SK-N-MC (cell line): ENCODE measurements around the gene BEND3.
"Not testable (repeated sequence)": the region's sequence is repeated elsewhere in the genome, so short reads cannot be mapped to it uniquely, and the experiment has no call there.

Experiments
- DNase-seq: peaks from one replicate; pipeline ENCODE4 v3.0.0-alpha.2; 2011; ENCODE audit warnings: low read depth, low spot score
- H3K27ac ChIP-seq: fragments of 200-600 bp; sonication (generic); 2 replicates; pipeline ENCODE4 v1.5.1; 2016; ENCODE audit warnings: mixed run types
- H3K36me3 ChIP-seq: fragments of 200-600 bp; sonication (generic); 2 replicates; pipeline ENCODE4 v1.6.1; 2017; ENCODE audit warnings: antibody characterized with exemption, low read length, mixed read lengths; ENCODE audit not compliant: insufficient read depth
- H3K4me3 ChIP-seq: fragments of 200-600 bp; sonication (generic); 2 replicates; pipeline ENCODE4 v1.5.1; 2016
- H3K9ac ChIP-seq: fragments of 200-600 bp; sonication (generic); 2 replicates; pipeline ENCODE4 v1.8.0; 2017; ENCODE audit warnings: mixed run types, mixed read lengths; ENCODE audit not compliant: insufficient read length
- H3K9me3 ChIP-seq: fragments of 200-600 bp; sonication (generic); 2 replicates; pipeline ENCODE4 v1.6.1; 2017; ENCODE audit warnings: low read depth, mild to moderate bottlenecking, antibody characterized with exemption, low read length, moderate library complexity, mixed read lengths
- EZH2 ChIP-seq: fragments of 200-600 bp; sonication (generic); IDR thresholded peaks from one replicate; pipeline ENCODE4 v1.6.1; 2017; ENCODE audit warnings: antibody characterized with exemption
- FOXP2 ChIP-seq: optimal IDR thresholded peaks from 2 replicates; pipeline ENCODE3; 2011; ENCODE audit warnings: mild to moderate bottlenecking, moderate library complexity; ENCODE audit not compliant: insufficient read depth; ENCODE audit errors: extremely low read length, control extremely low read depth
- POLR2AphosphoS5 ChIP-seq: IDR thresholded peaks from 2 replicates; pipeline ENCODE4 v1.6.1; 2012; ENCODE audit warnings: mild to moderate bottlenecking, low read depth, low read length, borderline replicate concordance

BEND3 gene

DNA sequence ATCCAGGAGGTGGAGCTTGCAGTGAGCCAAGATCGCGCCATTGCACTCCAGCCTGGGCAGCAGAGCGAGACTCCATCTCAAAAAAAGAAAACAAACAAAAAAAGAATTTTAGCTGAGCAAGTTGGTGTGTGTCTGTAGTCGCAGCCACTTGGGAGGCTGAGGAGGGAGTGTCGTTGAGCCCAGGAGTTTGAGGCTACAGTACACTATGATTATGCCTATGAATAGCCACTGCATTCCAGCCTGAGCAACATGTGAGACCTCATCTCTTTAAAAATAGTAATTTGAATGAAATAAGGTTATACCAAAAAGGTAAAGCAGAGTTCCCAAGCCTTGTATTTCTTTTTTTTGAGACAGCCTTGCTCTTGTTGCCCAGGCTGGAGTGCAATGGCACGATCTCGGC lies 67.5 kb downstream of the BEND3 start:
- Histone ChIP-seq H3K9ac (no peak overlapping the region), H3K36me3 (peaks cover 5% of the 10 kb centered on the region; the same call in 1 of the 2 replicates), H3K9me3 (no peaks in the 10 kb centered on the region), H3K4me3 (no peak overlapping the region), H3K27ac (no peak overlapping the region)
- DNase-seq = no peak
- no peak for TF ChIP-seq POLR2AphosphoS5
- TF ChIP-seq FOXP2 = no peak
- TF ChIP-seq EZH2 = no peak

DNA sequence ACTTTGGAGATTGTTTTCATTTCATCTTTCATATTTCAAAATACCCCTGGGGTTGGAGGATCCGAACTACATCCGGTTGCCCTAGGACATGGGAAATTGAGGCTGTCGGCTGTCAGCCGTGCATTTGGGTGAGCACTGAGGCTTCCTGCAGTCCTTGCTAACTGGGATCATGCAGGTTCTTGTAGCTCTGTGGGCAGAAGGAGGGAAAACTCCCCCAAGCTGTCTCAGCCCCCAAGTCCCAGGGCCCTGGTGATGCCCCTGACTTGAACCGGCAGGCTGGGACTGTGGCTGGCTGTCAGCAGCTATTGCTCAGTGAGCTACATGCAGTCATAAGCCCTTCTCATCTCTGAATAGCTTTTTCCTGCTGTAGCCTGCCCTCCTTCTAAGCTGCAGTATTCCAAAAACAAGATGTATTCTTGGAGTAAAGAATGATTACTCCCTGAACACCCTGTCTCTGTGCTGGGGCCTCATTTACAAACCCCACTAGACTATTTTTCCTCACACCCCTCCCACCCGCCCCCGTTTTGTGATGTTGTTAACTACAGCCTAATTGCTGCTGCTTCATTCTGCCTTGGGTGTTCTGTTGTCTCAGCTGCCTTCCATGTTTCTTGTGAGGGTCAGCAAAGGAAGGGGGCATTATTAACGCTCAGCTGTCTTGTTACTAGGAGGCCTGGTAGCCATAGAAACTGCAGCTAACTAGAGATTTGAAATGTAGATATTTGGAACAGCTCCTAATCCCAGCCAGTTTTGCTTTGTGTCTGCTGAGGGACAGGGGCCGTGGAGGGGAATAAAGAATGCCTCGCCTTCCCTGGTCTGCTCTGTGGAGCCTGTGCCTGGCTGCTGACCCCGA lies 69.3 kb downstream of the BEND3 start:
- Histone ChIP-seq H3K9ac (peak overlapping the region; percentile 37), H3K4me3 (peak overlapping the region; percentile 47), H3K36me3 (0 out of 2 replicates have a peak, but pooled peaks cover 5% of the 10 kb centered on the region), H3K9me3 (no peaks in the 10 kb centered on the region), H3K27ac (peak overlapping the region; percentile 70; the same call in 1 of the 2 replicates)
- TF ChIP-seq FOXP2 (no peak), POLR2AphosphoS5 (no peak; the same call in 1 of the 2 replicates), EZH2 (no peak)
- DNase-seq = no peak

DNA sequence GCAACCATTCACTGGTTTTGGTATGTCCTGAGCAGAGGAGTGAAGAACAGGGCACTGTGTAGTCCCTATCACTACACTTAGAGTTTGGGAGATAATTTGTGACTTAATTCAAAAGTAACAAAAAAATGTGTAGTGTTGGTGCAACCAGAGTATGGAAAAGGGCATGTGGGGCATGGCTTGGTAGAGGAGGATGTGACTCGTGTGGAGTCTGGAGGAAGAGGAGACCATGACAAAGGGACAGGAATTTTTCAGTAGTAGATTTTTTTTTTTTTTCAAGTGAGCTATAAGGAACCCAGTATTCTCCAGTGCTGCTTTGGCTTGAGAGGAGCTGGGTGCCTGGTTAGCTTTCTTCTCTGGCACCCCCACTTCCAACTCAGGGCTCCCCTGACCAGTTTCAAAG lies 82.2 kb downstream of the BEND3 start:
- H3K9me3 ChIP-seq = no peaks in the 10 kb centered on the region
- no peak overlapping the region for H3K4me3 ChIP-seq
- H3K27ac ChIP-seq = no peak overlapping the region
- H3K36me3 ChIP-seq = no peaks in the 10 kb centered on the region
- TF ChIP-seq EZH2 (no peak), POLR2AphosphoS5 (no peak), FOXP2 (no peak)
- no peak overlapping the region for H3K9ac ChIP-seq
- DNase-seq = no peak

DNA sequence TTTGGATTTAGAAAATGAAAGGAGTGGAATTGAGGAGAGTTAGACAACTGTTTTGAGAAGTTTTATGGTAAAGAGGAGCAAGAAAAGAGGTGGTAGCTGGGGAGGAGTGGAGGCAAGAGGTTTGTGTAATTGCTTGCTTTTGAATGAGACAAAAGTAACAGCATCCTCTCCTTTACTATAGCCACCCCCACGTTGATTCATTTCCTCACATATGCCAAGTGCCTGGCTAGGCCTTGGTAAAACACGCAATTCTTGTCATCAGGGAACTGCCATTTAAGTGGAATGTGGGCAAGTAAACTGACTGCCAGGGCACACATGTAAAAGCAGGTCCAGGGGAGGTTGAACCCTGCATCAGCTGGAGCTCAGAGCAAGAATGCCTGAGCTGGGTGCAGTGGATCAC lies 83.3 kb downstream of the BEND3 start:
- TF ChIP-seq FOXP2 (no peak), EZH2 (no peak), POLR2AphosphoS5 (no peak)
- no peak for DNase-seq
- Histone ChIP-seq H3K9me3 (no peaks in the 10 kb centered on the region), H3K27ac (no peak overlapping the region), H3K9ac (no peak overlapping the region), H3K4me3 (no peak overlapping the region), H3K36me3 (no peaks in the 10 kb centered on the region)

DNA sequence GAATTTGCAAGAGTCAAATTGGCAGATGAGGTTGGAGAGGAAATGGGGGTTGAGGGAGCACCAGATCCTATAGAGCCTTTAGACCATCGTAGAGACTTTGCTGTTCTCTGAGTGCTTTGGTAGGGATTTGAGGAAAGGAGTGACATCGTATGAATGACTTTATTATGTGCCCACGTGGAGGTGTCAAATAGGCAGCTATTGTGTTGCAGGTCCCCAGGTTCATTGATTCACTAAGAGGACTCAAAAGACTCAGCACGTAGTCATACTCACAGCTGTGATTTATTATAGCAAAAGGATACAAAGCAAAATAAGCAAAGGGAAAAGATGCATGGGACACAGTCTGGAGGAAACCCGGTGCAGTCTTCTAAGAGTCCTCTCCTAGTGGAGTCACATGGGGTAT lies 85.2 kb downstream of the BEND3 start:
- no peak for TF ChIP-seq POLR2AphosphoS5
- TF ChIP-seq EZH2 = no peak
- TF ChIP-seq FOXP2 = no peak
- DNase-seq = no peak
- no peak overlapping the region for H3K4me3 ChIP-seq

DNA sequence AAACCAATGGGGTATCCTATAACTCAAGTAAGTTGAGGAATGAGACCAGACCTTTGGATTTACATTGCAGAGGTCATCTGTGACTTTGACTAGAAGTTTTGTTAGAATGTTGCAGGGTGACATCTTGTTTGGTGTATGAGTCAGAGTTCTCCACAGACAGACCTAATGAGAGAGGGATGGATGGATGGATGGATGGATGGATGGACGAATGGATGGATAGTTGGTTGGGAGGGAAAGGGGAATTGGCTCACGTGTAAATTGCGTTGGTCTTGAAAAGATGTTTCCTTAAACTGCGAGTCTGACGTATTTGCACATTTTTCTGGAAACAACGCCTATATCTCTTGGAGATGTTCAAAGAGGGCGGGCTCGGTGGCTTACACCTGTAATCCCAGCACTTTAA lies 88.3 kb downstream of the BEND3 start:
- H3K4me3 ChIP-seq = no peak overlapping the region
- no peak overlapping the region for H3K9ac ChIP-seq
- DNase-seq = no peak
- TF ChIP-seq EZH2 (no peak), POLR2AphosphoS5 (no peak), FOXP2 (no peak)
- H3K36me3 ChIP-seq = no peaks in the 10 kb centered on the region
- H3K9me3 ChIP-seq = no peaks in the 10 kb centered on the region
- H3K27ac ChIP-seq = no peak overlapping the region

More for the DNA sequence above, 85.2 kb downstream of the BEND3 start:
- Histone ChIP-seq H3K9ac (no peak overlapping the region), H3K9me3 (no peaks in the 10 kb centered on the region), H3K36me3 (no peaks in the 10 kb centered on the region), H3K27ac (no peak overlapping the region)

DNA sequence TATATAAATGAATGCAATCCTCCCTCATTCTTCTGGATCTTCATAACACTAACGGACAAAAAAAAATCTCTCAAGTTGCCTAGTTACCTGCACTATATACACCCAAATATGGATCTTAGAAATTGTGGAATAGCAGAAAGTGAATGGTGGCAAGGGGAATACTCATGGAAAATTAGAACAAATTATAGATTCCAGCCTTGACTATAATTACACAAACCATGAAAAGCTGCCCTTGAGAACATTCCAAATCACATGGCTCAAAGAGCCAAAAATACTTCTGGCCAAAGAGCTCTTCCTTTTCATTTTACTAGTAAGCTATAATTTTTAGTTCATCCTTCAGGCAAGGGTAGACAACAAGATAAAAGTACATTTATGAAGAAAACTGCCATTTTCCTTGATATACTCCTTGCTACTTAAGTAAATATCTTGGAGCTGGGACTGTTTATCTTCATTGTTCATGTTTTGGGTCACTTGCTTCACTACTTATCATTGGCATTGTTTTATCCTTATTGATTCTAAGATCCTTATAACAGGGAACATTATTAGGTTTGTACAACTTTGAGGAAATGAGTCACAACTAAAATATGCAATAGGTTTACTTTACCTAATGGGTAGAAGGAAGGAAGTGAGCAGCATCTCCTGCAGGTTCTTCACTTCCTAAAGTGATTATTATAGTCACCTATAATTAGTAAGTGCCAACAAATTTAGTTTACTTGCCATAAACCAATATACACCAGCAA lies 93.7 kb downstream of the BEND3 start:
- DNase-seq = no peak
- no peaks in the 10 kb centered on the region for H3K36me3 ChIP-seq
- H3K4me3 ChIP-seq = no peak overlapping the region
- no peak for TF ChIP-seq EZH2
- no peak for TF ChIP-seq POLR2AphosphoS5
- H3K27ac ChIP-seq = no peak overlapping the region
- no peak overlapping the region for H3K9ac ChIP-seq
- no peaks in the 10 kb centered on the region for H3K9me3 ChIP-seq

DNA sequence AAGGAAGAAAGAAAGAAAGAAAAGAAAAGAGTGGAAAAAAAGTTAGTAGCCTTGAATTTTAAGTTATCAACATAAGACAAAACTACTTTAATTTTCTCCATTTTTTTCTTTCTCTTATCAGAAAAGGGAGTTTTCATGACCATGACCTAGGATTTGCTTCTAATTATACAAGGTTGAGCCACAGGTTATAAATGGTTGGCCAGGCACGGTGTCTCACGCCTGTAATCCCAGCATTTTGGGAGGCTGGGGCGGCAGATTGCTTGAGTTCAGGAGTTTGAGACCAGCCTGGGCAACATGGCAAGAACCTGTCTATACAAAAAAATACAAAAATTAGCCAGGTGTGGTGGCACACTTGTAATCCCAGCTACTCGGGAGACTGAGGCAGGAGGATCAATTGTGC lies 95.1 kb downstream of the BEND3 start:
- Histone ChIP-seq H3K36me3 (no peaks in the 10 kb centered on the region), H3K9ac (no peak overlapping the region), H3K27ac (no peak overlapping the region), H3K9me3 (no peaks in the 10 kb centered on the region), H3K4me3 (no peak overlapping the region)
- DNase-seq = no peak
- TF ChIP-seq POLR2AphosphoS5 (no peak), FOXP2 (no peak), EZH2 (no peak)

DNA sequence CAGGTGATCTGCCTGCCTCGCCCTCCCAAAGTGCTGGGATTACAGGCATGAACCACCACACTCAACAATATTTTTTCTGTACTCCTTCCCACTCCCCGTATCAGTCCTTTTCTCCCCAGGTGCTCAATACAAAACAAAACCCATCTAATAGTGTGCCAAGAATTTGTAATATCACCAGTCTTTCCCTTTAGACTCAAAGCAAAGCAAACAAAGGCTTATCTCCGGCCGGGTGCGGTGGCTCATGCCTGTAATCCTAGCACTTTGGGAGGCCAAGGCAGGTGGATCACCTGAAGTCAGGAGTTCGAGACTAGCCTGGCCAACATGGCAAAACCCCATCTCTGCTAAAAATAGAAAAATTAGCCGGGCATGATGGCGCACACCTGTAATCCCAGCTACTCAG lies 95.7 kb downstream of the BEND3 start:
- DNase-seq, H3K4me3 ChIP-seq, H3K9ac ChIP-seq, H3K27ac ChIP-seq, H3K36me3 ChIP-seq, H3K9me3 ChIP-seq: not testable (repeated sequence)
